ENCODE results near the gene RIT2.

RIT2 gene

DNA sequence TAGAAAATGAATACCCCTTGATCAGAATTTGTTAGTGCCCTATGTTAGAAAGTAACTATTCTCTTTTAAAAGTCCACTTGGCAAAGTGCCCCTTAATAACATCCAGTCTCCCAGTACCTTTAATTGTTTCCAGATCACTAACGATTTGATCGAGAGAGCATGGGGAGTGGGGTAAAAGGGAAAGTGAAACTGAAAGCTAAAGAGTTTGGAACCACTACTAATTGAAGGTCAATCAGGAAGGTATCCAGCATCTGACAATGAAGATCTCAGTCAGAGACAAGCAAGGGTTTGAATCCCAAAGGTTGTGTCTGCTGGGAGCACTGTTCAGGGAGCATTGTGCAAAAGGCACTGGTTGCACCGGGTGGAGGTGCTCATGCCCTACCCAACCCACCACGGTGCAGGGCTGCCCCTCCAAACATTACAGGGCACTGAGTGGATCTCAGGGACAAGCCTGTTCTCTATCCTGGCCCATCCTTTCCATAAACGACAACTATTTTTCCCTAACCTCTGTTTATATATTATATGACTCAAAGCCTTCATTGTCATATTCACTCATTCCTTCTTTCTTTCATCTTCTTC is 14.6 kb upstream of the RIT2 start:
- TF ChIP-seq, protein P1, sequence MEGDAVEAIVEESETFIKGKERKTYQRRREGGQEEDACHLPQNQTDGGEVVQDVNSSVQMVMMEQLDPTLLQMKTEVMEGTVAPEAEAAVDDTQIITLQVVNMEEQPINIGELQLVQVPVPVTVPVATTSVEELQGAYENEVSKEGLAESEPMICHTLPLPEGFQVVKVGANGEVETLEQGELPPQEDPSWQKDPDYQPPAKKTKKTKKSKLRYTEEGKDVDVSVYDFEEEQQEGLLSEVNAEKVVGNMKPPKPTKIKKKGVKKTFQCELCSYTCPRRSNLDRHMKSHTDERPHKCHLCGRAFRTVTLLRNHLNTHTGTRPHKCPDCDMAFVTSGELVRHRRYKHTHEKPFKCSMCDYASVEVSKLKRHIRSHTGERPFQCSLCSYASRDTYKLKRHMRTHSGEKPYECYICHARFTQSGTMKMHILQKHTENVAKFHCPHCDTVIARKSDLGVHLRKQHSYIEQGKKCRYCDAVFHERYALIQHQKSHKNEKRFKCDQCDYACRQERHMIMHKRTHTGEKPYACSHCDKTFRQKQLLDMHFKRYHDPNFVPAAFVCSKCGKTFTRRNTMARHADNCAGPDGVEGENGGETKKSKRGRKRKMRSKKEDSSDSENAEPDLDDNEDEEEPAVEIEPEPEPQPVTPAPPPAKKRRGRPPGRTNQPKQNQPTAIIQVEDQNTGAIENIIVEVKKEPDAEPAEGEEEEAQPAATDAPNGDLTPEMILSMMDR (IDR thresholded peaks at IDR 0.05; ENCODE audit: control extremely low read depth, extremely low read depth, low read depth, missing control alignments): no peak
- ChIA-PET CTCF (no interaction called here), POLR2A (no interaction called here)
- no peak for DNase-seq (ENCODE audit: extremely low spot score)

- ChIA-PET POLR2A (no interaction called here), CTCF (no interaction called here)
- no peak for DNase-seq (ENCODE audit: extremely low spot score)
- TF ChIP-seq, protein P1 (IDR thresholded peaks at IDR 0.05; ENCODE audit: control extremely low read depth, extremely low read depth, low read depth, missing control alignments): no peak
These were observed 10.0 kb upstream of the RIT2 start for GRCh38 chr18:43125471-43125870.

GRCh38 chr18:43122955-43123354 is 7.5 kb upstream of the RIT2 start:
- CTCF ChIA-PET: no interaction called here
- DNase-seq (ENCODE audit: extremely low spot score): no peak
- TF ChIP-seq, protein P1 (IDR thresholded peaks at IDR 0.05; ENCODE audit: control extremely low read depth, extremely low read depth, low read depth, missing control alignments): no peak
- POLR2A ChIA-PET: no interaction called here

DNA sequence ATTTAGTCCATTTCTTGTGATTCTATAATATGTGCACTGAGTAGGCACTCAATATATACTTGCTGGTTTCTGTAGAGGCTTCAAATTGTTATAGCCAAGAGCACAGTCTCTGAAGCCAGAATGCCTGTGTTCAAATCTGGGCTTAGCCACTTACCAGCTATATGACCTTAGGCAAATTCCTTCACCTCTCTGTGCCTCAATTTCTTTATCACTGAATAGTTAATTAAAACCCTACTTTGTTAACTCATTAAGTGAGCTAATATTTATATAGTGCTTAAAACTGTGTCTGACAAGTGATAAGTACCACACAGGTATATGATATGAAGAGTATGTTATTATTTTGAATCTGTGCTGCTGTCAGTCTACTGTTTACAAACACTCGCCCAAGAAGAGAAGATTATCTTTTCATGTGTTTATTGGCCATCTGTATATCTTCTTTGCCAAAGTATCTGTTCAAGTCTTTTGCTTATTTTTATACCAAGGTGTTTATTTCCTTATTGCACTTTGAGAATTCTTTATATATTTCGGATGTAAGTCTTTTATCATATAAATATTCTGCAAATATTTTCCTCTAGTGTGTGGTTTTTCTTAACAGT is 1.3 kb upstream of the RIT2 start:
- DNase-seq (ENCODE audit: extremely low spot score): no peak
- CTCF ChIA-PET: no interaction called here
- POLR2A ChIA-PET: no interaction called here
- TF ChIP-seq, protein P1 (IDR thresholded peaks at IDR 0.05; ENCODE audit: control extremely low read depth, extremely low read depth, low read depth, missing control alignments): no peak

DNA sequence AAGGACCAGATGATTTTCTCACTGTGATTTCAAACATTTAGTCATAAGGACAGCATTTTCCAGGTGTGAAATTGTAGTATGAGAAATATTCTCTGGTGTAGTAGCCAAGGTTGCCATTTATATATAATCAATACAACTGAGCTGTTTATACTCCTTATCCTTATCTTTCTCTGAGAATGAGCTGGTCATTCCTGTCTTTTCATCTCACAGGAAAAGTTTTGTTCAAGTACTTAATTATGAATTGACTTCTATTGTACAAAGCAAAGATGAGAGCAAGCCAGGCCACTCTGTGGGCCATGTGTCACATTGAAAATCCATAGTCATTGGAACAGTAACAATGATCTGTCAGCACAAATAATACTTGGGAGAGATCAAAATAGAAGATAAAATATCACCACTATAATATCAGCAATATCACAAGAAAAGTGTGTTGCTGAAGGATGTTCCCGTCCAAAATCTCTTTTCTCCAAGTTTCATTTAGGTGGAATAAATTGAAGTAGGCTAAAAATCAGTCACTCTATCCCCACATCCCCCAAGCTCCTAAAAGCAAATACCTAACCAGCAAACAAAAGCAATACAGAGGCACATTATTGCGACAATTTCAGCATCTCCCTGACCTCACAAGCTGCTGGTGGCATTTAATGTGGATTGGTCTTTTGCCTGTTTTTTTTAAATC is 2.1 kb downstream of the RIT2 start:
- POLR2A ChIA-PET: no interaction called here
- CTCF ChIA-PET: interaction anchor here (0.8 kb wide), 1 partner anchor 13 kb away, joined by 3 read pairs; no protein-coding TSS in a partner anchor
- TF ChIP-seq, protein P1 (IDR thresholded peaks at IDR 0.05; ENCODE audit: control extremely low read depth, extremely low read depth, low read depth, missing control alignments): no peak
- DNase-seq (ENCODE audit: extremely low spot score): no peak

DNA sequence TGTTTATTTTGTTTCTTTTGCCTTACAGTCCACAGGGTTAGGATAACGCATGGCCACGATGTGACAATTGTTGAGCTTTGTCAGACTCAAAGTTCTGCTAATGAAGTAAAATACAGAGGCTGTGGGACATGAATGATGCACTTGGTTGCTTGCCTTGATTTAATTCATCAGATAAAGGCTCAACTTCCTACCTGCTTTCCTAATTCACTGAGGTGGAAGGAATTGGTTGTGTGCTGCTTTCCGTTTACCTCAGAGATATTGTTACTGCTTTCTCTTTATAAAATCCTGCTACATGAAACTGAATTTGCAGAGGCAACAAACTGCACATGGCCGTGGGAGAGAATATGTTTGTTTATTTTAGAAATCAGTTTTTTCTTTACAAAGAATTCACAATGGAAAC is 6.6 kb downstream of the RIT2 start:
- POLR2A ChIA-PET: no interaction called here
- TF ChIP-seq, protein P1 (IDR thresholded peaks at IDR 0.05; ENCODE audit: control extremely low read depth, extremely low read depth, low read depth, missing control alignments): no peak
- CTCF ChIA-PET: interaction anchor here (0.7 kb wide), 1 partner anchor 17 kb away, joined by 3 read pairs; no protein-coding TSS in a partner anchor
- DNase-seq (ENCODE audit: extremely low spot score): no peak

Measured in GM10248 (cell line).